Measurements from ENCODE around the gene MORN1.

MORN1 gene

GRCh38 chr1:2380816-2381591 is 10.3 kb downstream of the MORN1 start:
- no peak overlapping the region for H3K4me3 ChIP-seq (ENCODE audit: control insufficient read depth, low read depth, low read length)
- no peak for DNase-seq (ENCODE audit: low read depth)
- TF ChIP-seq, protein P1, sequence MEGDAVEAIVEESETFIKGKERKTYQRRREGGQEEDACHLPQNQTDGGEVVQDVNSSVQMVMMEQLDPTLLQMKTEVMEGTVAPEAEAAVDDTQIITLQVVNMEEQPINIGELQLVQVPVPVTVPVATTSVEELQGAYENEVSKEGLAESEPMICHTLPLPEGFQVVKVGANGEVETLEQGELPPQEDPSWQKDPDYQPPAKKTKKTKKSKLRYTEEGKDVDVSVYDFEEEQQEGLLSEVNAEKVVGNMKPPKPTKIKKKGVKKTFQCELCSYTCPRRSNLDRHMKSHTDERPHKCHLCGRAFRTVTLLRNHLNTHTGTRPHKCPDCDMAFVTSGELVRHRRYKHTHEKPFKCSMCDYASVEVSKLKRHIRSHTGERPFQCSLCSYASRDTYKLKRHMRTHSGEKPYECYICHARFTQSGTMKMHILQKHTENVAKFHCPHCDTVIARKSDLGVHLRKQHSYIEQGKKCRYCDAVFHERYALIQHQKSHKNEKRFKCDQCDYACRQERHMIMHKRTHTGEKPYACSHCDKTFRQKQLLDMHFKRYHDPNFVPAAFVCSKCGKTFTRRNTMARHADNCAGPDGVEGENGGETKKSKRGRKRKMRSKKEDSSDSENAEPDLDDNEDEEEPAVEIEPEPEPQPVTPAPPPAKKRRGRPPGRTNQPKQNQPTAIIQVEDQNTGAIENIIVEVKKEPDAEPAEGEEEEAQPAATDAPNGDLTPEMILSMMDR (conservative IDR thresholded peaks at IDR 0.05; ENCODE audit: control insufficient read depth, insufficient read depth, low read depth, low read length): no peak

DNA sequence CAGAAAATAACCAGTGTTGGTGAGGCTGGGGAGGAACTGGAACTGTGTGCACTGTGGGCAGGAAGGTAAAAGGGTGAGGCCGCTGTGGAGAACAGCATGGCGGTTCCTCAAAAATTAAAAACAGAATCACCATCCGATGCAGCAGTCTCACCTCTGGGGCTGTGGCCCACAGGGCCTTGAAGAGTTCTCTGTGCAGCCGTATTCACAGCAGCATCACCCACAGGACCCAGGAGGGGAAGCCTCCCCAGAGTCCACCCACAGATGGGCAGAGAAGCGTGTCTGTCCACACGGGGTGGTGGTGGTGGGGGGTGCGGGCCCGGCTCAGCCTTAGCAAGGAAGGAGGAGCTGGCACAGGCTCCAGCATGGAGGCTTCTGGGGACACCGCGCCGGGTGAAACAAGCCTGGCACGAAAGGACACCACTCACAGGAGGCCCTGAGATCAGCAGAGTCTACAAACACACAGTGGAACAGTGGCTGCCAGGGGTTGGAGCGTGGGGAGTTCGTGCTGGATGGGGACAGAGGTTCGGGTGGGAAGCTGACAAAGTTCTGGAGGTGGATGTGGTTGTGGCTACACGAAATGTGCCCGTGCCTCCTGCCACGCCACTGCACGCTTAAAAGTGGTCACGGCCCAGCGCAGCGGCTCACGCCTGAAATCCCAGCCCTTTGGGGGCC is 11.5 kb downstream of the MORN1 start:
- DNase-seq (ENCODE audit: low read depth): no peak

DNA sequence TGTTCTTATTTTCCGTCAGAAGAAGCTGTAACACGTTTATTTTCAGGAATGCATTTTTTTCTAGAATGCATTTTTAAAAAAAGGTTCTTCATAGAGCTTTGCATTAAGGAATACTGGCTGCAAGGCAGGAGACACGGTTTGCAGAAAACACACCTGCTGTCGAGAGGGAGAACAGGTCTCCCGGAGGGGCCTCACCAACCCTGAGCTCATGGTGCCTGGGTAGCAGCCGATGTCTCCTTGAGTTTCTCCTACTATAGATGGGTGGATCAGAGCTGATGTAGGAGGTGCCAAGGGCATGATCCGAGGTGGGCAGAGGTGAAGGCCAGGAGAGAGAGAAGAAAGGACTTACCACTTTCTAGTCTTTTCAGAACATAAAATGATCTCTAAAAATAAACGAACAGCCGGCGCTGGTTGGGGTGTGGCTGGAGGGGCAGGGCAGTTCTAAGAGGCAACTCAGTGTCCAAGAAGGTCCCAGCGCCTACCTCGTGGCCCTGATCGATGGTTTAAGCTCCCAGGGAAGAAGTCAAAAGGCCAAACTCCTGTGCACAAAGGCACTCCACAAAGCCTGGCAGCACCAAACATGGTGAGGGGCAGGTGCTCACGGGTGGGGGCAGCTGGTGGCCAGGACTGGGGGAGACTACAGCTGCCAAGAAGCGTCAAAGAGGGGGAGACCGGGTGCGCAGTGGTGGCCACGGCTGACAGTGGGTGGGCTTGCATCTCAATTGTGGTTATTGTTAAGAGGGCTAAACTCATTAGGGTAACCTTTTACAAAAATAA is 12.2 kb downstream of the MORN1 start:
- no peak overlapping the region for H3K4me3 ChIP-seq (ENCODE audit: control insufficient read depth, low read depth, low read length)
- no peak for DNase-seq (ENCODE audit: low read depth)
- TF ChIP-seq, protein P1 (conservative IDR thresholded peaks at IDR 0.05; ENCODE audit: control insufficient read depth, insufficient read depth, low read depth, low read length): no peak

More for the DNA sequence above, 11.5 kb downstream of the MORN1 start:
- no peak overlapping the region for H3K4me3 ChIP-seq (ENCODE audit: control insufficient read depth, low read depth, low read length)
- TF ChIP-seq, protein P1 (conservative IDR thresholded peaks at IDR 0.05; ENCODE audit: control insufficient read depth, insufficient read depth, low read depth, low read length): no peak

DNA sequence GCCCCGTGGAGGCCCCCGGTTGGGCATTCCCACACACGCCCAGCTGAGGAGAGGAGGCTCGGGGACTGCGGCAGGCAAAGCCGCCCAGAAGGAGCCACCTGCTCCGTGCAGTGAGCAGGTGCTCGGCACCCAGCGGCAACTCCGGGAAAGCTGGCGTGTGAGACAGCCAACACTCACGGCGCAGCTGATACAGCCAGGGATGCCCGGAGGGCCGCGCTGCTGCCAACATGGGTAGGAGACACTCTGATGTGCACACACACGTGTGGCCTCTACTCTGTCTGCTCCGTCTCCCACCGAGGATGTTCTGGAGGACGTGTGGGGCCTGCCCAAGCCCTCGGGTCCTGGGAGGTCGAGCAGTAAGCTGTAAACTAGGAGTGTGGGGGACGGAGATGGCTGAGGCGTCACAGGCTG is 12.9 kb downstream of the MORN1 start:
- H3K4me3 ChIP-seq (ENCODE audit: control insufficient read depth, low read depth, low read length): no peak overlapping the region
- TF ChIP-seq, protein P1 (conservative IDR thresholded peaks at IDR 0.05; ENCODE audit: control insufficient read depth, insufficient read depth, low read depth, low read length): no peak
- DNase-seq (ENCODE audit: low read depth): no peak

DNA sequence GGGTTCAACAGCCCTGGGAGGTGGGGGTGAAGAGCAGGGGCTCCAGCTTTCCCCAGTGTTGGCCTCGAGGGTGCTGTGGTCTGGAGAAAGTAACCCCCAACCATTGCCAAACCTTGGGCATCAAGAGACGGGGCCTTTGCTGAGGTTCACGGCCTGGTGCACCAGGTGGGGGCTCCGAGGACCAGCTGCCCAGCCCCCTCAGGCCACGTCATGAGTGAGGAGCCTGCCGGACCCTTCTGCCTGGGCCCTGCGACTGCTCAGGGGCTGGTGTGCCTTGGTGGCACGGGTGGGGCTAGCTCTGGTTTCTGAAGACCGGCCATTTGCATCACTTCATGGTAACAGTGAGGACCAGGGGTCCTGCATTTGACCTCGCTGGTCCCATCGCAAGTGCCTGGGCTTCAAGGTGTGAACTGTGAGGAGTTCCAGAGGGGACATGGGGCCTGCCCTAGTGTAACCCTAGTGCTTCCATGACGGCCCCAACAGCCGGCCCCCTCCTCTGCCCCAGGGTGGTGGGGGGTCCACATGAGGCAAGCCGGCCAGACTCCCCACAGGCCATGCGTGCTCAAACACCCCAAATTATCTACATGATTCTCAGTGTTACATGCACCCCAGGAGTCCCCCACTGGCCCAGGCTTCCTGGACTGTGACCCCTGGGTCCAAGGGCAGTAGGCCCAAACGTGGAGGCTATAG is 13.5 kb downstream of the MORN1 start:
- H3K4me3 ChIP-seq (ENCODE audit: control insufficient read depth, low read depth, low read length): no peak overlapping the region
- TF ChIP-seq, protein P1 (conservative IDR thresholded peaks at IDR 0.05; ENCODE audit: control insufficient read depth, insufficient read depth, low read depth, low read length): no peak
- DNase-seq (ENCODE audit: low read depth): no peak
